Coronary artery (tissue), 2 donors: Measurements from ENCODE around the gene LINC01488.

Source experiments
- DNase-seq: peaks from one replicate; pipeline ENCODE4 v3.0.0-alpha.2; 2017; ENCODE audit warnings: low spot score
- H3K27ac ChIP-seq, 2 donors: fragments of 200-600 bp; sonication (generic); one replicate each; pipeline ENCODE4 v1.5.1; 2016 to 2019
- H3K4me3 ChIP-seq: fragments of 200-600 bp; sonication (generic); 2 replicates; pipeline ENCODE4 v1.5.1; 2016; ENCODE audit warnings: mild to moderate bottlenecking, moderate library complexity
- TF ChIP-seq, protein P1 (sequence below): fragments of 200-600 bp; sonication (generic); IDR thresholded peaks from one replicate; pipeline ENCODE4 v1.5.1; 2019; ENCODE audit warnings: antibody characterized with exemption

LINC01488 gene

DNA sequence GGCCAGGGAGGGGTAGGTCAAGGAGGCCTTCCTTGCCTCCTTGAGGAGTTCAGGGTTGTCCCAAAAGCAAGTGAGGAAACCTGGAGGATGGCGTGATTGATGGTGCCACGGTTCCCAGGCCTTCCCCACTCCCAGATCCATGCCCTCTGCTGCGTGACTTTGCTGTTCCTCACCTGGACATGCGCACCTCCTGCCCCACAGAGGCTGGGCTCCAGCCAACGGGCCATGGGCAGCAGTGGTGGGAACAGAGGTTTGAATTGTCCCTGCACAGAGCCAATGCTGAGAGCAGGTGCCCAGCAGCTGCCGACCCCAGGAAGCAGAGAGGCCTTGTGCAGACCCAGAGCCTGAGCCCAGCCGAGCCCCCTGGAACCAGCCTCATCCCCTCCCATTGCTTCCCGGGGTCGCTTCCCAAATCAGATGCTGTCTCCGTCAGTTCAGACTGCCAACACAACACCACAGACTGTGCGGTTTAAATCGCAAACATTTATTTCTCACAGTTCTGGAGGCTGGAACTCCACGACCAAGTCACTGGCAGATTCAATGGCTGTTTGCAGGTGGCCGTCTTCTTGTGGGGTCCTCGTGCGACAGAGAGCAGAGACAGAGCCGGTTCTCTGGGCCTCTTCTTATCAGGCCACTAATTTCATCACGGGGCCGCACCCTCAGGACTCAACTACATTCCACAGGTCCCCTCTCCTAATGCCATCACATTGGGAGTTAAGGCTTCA lies 6.2 kb upstream of the LINC01488 start:
- Histone ChIP-seq H3K27ac (no peak overlapping the region), H3K4me3 (no peak overlapping the region)
- DNase-seq, result no peak
- TF ChIP-seq, protein P1, sequence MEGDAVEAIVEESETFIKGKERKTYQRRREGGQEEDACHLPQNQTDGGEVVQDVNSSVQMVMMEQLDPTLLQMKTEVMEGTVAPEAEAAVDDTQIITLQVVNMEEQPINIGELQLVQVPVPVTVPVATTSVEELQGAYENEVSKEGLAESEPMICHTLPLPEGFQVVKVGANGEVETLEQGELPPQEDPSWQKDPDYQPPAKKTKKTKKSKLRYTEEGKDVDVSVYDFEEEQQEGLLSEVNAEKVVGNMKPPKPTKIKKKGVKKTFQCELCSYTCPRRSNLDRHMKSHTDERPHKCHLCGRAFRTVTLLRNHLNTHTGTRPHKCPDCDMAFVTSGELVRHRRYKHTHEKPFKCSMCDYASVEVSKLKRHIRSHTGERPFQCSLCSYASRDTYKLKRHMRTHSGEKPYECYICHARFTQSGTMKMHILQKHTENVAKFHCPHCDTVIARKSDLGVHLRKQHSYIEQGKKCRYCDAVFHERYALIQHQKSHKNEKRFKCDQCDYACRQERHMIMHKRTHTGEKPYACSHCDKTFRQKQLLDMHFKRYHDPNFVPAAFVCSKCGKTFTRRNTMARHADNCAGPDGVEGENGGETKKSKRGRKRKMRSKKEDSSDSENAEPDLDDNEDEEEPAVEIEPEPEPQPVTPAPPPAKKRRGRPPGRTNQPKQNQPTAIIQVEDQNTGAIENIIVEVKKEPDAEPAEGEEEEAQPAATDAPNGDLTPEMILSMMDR, result no peak

DNA sequence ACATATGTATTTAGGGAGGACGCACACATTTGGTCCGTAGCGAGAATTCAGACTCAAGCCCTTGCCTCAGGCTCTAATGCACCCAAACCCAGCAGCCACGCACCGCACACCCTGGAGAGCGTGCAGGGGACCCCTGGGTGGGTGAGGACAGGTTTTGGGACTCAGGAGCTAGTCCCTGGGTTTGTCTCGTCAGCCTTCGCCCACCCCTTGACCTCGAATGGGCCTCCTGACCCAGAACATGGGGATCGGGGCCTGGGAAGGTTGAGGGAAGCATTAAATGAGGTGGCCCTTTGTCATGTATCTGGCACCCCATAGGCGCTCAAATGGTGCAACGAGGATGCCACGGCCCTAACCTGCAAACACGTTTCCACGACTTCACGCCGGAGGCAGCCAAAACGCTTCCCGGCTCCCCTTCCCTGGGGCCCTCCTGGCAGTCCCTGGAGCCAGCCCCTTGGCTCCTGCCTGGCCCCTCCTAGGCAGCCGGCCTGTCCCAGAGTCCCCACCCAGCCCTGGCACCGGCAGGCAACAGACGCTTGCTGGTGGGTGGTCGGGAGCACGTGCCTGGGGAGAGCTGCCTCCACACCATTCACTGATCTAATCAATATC lies 5.5 kb upstream of the LINC01488 start:
- TF ChIP-seq, protein P1, result no peak
- no peak for DNase-seq
- no peak overlapping the region for H3K4me3 ChIP-seq

DNA sequence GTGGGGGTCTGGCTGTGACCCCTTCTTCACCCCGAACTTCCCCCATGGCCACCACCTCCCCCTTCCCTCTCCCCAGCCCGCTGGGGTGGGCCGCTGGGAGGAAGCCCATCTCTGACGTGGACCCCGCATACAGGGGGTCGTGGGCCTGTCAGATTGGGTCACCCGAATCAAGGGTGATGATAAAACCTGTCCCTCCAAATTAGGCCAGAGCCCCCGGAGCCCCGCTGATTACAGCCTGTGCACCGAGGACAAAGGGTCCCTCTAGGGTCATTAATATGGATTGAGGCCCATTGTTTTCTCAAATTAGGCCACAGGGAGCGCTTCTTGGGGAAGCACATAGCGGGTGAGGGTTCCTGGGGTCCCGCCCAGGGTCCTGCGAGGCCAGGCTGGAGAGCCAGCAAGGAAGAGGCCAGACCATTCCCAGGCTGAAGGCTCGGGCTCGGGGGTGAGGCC lies 4.9 kb upstream of the LINC01488 start:
- DNase-seq, result no peak
- H3K27ac ChIP-seq, result no peak overlapping the region
- TF ChIP-seq, protein P1, result no peak
- no peak overlapping the region for H3K4me3 ChIP-seq

More for the DNA sequence above, 5.5 kb upstream of the LINC01488 start:
- no peak overlapping the region for H3K27ac ChIP-seq

DNA sequence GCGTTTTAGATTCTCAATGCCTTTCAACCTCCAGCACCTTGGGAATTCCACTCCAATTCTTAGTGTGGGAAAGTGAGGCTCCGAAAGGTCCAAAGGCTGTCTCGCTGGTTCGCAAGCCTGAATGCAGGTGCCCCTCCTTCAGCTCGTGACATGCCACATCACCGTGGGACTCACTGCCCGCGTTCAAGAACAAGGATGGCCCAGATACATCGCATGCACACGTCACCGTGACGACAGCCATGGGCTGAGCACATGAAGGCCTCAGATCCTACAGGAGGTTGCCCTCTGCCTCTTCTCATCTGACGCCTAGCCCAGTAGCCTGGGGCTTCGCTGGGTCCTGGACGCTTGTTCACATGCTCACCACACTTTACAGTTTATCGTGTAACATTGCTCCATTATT lies 4.4 kb upstream of the LINC01488 start:
- TF ChIP-seq, protein P1, result no peak
- Histone ChIP-seq H3K27ac (no peak overlapping the region), H3K4me3 (no peak overlapping the region)
- no peak for DNase-seq

DNA sequence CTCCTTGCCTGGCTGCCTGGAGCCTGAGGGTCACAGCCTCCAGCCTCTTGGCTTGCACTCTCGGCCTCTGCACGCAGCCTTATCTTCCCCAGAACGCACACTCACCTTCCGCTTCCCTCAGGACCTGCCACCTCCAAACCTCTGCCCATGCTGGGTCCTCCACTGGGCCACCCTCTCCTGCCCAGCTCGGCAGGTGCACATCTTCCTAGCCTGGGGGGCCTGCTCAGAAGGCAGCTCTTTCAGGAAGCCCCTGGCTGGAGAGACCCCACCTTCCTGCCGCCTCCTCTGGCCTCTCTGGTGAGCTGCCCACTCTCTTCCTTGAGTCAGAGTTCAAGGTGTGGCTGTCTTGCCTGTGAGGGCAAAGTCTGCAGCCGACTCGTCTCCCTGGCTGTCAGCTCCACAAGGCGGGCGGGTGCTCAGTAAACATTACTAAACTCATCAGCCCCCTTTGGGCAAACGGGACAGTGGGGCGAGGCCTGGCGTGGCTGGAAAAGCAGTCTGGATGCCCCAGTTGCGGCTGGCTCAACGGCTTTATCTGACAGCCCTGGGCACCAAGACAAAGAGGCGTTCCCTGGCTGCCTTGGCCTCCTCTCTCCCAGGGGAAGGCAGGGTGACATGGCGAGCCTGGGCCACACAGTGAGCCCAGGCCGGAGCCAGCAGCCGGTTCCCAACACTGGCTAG lies 1.7 kb upstream of the LINC01488 start:
- DNase-seq, result no peak
- H3K27ac ChIP-seq, result peak overlapping the region in 1 of 2 donors; percentile 72
- H3K4me3 ChIP-seq, result no peak overlapping the region
- TF ChIP-seq, protein P1, result no peak

DNA sequence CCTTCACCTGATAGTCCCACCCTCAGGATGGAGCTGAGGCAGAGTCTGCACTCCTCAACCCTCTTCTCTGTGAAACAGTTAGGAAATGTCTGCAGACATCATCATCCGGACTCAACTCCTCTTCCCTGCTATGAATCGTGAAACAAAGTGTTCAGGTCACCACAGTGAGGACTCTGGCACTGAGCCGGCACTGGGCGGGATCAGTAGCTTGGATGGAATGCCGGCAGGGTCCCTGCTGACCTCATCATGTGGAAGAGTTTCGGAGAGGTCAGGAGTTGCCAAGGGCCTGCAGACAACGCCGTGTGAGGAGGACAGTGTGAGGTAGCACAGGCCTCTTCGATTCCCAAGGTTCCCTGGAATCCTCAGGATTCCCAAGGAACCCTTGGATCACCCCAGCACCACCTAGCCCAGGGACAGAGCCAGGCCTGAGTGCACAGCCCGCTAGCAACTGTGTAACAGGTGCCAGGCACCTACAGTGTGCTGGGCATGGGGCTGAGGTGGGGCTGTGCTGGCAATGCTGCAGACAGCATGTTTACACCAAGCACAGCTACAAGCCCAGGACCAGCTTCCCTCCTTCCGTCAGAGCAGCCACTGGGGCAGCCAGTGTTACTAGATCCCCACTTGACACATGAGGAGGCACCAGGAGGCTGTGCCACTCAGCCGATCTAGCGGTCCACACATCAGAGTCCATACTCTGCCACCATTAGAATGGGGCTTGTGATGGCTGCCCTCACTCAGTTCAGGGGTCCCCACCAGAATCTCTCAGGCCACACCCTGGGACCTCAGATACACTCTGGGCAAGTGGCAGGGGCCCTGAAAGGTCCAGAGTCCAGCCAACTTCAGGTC lies 693 bp upstream of the LINC01488 start:
- Histone ChIP-seq H3K4me3 (no peak overlapping the region), H3K27ac (peak overlapping the region in 1 of 2 donors; percentile 72)
- no peak for DNase-seq
- TF ChIP-seq, protein P1, result no peak
